Stimulated activated CD4-positive, alpha-beta T cell treated with anti-CD3 and anti-CD28 coated beads, Interleukin-15, amount 100 ng/mL, for 24 hours (primary cell): Measurements from ENCODE around the gene HPRT1.

Source experiments
- DNase-seq: peaks from one replicate; pipeline ENCODE4 v3.0.0-alpha.2; 2020

Gene HPRT1

DNA sequence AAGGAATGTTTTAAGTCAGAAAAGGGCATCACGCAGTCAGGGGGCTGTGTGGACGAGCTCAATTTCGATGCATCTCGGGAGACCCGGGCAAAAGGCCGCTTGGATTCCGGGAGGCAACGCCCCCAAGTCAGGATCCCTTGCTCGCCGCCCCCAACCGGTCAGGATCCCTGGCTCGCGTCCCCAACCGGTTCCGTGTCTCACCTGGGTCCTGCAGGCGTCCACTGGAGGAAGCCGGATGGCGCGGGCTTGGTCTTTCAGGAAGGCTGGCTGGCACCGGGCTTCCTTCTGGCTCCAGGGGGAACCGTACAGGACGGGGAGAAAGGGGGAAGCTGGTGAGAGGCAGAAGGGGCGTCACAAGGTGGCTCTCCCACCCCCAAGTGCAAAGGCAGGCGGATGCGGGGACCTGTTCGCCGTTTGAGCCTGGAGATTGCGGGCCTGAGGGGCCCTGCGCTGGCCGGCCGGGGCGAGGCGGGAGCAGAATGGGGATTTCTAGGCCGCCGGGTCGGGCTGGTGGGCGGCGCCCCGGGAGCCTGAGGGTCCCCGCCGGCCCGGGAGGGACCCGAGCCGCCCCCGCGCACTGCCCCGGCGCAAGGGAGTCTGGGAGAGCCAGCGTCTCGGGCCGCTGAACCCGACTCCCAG lies 84.7 kb downstream of the HPRT1 start:
- no peak for DNase-seq

DNA sequence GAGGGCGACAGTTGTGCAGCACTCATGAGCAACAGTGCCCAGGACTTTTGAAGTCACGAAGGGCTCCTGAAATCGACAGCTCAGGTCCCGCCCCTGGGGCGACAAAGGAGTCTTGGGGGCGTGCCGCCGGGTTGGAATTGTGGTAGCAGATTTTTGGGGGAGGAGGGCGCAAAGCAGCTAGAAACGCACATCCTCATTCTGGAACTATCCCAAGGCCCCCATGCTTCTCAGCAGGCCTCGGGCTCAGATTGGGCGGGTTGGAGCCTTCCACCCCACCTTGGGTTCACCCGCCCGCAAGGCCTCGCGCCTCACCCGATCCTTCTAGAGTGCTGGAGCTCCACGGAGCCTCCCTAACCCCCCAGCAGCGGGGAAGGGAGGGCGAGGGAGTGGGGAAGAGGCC lies 85.5 kb downstream of the HPRT1 start:
- DNase-seq: no peak

DNA sequence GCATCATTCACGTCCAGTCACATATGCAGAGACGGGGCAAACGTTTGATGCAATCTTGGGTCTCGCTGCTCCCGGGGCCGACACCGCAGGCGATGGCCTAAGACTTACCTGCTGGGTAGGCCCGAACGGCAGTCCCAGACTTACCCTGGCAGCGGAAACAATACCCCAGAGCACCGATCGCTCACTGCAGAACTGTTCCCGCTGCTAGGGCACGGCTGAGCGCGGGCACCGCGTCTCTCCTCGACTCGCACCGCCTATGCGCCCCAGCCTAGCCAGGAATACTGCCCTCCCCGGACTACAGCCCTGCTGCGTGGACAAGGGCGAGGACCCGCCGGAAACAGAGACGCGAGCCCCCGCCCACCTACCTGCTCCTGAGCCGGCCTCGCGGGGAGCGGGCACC lies 86.2 kb downstream of the HPRT1 start:
- no peak for DNase-seq

DNA sequence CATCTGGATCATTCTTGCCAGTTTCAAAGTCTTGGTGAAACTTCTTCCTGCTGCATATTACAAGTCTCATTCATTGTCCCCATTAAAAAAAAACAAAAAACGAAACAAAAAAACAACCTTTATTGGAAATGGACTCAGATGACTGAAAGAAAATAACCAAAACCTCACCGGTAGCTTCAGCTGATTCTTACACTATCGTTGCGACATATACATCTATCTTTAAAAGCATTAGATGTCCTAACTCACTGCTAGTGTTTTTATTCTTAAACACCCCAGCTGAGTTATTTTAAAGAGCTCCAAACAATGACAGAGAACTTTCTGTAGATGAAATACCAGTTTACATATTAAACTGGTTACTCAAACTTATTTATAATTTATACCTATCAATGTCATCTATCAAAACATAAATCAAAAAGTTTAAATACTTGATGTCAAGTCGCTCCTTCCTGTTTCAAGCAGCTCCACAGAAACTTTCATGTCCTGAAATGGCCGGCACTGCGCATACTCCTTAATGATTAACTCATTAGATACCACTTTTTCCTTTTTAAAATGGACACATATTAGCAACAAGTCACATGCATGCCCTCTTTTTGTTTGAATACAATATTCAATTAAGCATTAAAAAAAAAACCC lies 87.2 kb downstream of the HPRT1 start:
- DNase-seq: no peak

DNA sequence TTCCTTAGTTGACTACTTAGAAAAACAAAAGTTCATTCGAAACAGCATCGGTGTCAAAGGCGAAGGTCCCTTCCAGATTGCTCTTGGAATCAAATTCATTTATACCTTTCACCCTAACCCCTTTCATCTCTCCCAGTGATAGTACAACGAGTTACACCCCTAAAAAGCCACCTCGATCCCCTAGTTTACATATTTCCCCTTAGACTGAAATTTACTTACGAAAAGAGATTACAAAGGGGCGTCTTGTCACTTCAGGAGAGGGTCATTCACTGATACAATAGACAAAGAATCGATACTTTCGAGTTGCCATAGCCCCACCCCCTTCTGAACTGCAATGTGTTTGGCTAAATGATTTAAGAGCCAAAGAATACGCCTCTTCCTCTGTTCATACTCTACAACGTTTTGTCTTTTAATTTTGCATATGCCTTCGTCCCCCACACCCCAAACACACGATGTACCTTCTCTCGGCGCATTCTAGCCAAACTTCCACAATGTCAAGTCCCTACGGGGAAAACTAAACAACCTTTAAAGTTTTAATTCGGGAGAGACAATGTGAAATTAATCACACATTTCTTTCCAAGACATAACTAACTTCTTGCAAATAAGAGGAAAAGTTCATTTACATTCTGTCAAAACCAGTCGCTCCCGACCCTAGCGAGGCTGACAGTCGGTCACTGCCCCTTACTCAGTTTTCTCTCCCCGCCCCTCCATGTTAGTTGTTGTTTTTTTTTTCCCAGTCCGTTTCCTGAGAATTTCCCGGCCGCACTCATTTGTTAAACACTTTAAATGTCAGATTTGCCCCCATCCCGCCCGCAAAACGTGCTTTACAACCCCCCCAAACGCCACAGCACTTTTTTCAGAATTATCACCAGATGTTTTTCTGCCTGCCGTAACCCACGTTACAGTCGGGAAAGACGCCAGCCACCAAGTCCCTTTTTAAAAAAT lies 88.6 kb downstream of the HPRT1 start:
- DNase-seq: no peak
